Cardiac muscle cell (in vitro differentiated cells and primary cell): ENCODE data around the gene ANKRD44. TPM values are rescaled to one million over a fixed set of nuclear protein-coding genes. Genes with fewer than 3 reads are reported as not detected.

Experiments
- DNase-seq, 2 donors: peaks; one replicate each; pipeline versions ENCODE4 v3.0.0 to v3.0.0-alpha.2; 2010 to 2017; ENCODE audit warnings: low read depth in 1 of 2, low spot score in 1 of 2
- H3K27ac ChIP-seq: fragments of 200-600 bp; sonication (generic); 2 replicates; pipeline ENCODE4 v1.5.1; 2016
- H3K27me3 ChIP-seq: fragments of 200-600 bp; sonication (generic); 2 replicates; pipeline ENCODE4 v1.6.0; 2016; ENCODE audit warnings: control low read depth
- H3K36me3 ChIP-seq: fragments of 200-600 bp; sonication (generic); 2 replicates; pipeline ENCODE4 v1.5.1; 2016; ENCODE audit warnings: control low read depth
- H3K4me1 ChIP-seq: fragments of 200-600 bp; sonication (generic); 2 replicates; pipeline ENCODE4 v1.8.1; 2017; ENCODE audit warnings: low read depth, mild to moderate bottlenecking, mixed run types
- H3K4me3 ChIP-seq: fragments of 200-600 bp; sonication (generic); 2 replicates; pipeline ENCODE4 v1.5.1; 2016; ENCODE audit warnings: mild to moderate bottlenecking
- H3K9me3 ChIP-seq: fragments of 200-600 bp; sonication (generic); 2 replicates; pipeline ENCODE4 v1.5.1; 2017; ENCODE audit warnings: low read depth, mild to moderate bottlenecking, control low read depth
- CTCF ChIP-seq: IDR thresholded peaks from 2 replicates; pipeline ENCODE4 v1.5.1; 2012; ENCODE audit warnings: low read depth, mild to moderate bottlenecking, low read length
- polyA plus RNA-seq: library from polyadenylated mRNA; unstranded; fragments of >200 nt; fragmentation: Nextera tagmentation; extraction: Ambion mirVana; gene quantifications from 2 replicates; pipeline ENCODE4 v1.2.1, GENCODE V29; 2016
- total RNA-seq: library from RNA; depleted of rRNA; stranded (reverse); fragments of >200 nt; gene quantifications from 2 replicates; pipeline ENCODE4 v1.2.3, GENCODE V29; 2016

Gene ANKRD44
- total and polyA plus RNA-seq, 2 experiments from 2014 or later: 4.0 to 5.0 TPM

DNA sequence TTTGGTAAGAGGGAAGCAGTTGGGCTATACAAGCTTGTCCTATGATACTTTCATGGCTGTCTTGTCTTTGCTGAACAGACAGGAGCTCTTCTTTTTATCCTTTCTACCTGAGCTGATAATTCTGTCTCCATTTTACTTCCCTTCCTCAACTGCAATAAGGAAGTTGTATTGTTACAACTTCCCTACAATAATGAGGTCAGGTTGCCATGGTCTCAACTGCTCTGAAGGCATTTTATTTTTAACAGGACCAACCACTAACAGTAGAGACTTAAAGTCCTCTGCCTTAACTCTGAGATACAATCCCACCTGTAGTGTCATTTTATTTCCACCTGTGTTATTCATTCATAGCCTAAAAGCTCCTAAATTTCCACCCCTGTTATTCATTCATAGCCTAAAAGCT lies 265.5 kb downstream of the ANKRD44 start:
- no peak for DNase-seq
- Histone ChIP-seq H3K4me3 (no peak overlapping the region), H3K27ac (no peak overlapping the region), H3K27me3 (no peaks in the 10 kb centered on the region), H3K4me1 (no peaks in the 10 kb centered on the region), H3K9me3 (no peaks in the 10 kb centered on the region), H3K36me3 (no peaks in the 10 kb centered on the region)
- no peak for TF ChIP-seq CTCF

DNA sequence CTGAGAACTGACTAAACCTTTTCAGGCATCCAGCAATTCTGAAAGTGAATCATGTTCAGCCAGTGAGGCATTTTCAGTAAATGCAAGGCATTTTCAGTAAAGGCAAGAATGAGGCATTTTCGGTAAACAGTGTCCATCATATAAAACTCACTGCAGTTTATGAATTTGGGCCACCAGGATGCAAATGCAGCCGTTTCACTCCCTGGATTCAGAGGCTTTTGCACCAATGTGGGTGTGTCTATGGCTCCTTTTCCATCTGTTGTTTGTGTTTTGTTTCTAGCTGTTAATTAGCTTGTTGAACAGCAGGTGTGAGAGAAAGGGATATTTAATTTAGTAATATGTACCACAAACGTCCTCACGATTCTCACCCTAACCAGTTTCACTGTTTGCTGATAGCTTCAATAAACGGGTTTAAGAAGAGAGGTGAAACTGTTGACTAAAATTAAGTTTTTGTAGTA lies 267.8 kb downstream of the ANKRD44 start:
- H3K36me3 ChIP-seq: no peaks in the 10 kb centered on the region
- DNase-seq: no peak
- no peaks in the 10 kb centered on the region for H3K27me3 ChIP-seq
- no peaks in the 10 kb centered on the region for H3K9me3 ChIP-seq
- H3K4me3 ChIP-seq: no peak overlapping the region
- no peak overlapping the region for H3K27ac ChIP-seq
- no peak for TF ChIP-seq CTCF
- no peaks in the 10 kb centered on the region for H3K4me1 ChIP-seq

- TF ChIP-seq CTCF: no peak
- Histone ChIP-seq H3K36me3 (no peaks in the 10 kb centered on the region), H3K4me1 (peaks cover 6% of the 10 kb centered on the region), H3K27ac (no peak overlapping the region), H3K9me3 (no peaks in the 10 kb centered on the region), H3K4me3 (no peak overlapping the region), H3K27me3 (no peaks in the 10 kb centered on the region)
- DNase-seq: no peak
These were observed 272.6 kb downstream of the ANKRD44 start for GRCh38 chr2:197037863-197038398.

DNA sequence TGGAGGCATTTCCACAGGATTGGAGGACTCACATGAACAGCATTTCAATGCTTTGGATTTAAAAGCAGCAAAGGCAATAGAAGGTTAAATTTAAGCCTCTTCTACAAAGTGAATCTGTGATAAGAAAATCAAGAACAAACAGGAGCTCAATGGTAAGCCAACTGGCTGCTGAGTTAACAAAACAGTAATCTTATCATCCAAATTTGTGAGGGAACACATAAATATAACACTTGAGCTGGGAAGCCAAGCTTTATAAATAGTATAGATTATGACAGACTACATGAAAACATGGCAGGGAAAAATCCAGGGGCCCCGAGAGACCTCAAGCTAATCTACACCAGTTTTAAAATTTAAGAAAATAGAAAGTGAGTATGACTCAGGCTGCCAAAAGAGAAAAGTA lies 275.6 kb downstream of the ANKRD44 start:
- H3K36me3 ChIP-seq: no peaks in the 10 kb centered on the region
- TF ChIP-seq CTCF: no peak
- no peaks in the 10 kb centered on the region for H3K27me3 ChIP-seq
- no peaks in the 10 kb centered on the region for H3K9me3 ChIP-seq
- no peak overlapping the region for H3K4me3 ChIP-seq
- peaks cover 6% of the 10 kb centered on the region for H3K4me1 ChIP-seq
- peak overlapping the region; percentile 56 for H3K27ac ChIP-seq
- no peak for DNase-seq

GRCh38 chr2:197034292-197034691 lies 276.3 kb downstream of the ANKRD44 start:
- peaks cover 6% of the 10 kb centered on the region for H3K4me1 ChIP-seq
- H3K4me3 ChIP-seq: no peak overlapping the region
- no peaks in the 10 kb centered on the region for H3K9me3 ChIP-seq
- no peaks in the 10 kb centered on the region for H3K36me3 ChIP-seq
- H3K27ac ChIP-seq: no peak overlapping the region
- no peak for TF ChIP-seq CTCF
- no peaks in the 10 kb centered on the region for H3K27me3 ChIP-seq
- DNase-seq: no peak
